Peyer's patch (tissue), 4 donors: ENCODE measurements around the gene TBX15.

Experiments
- CTCF ChIP-seq, 6 experiments: fragments of 450-650 bp in 4 of 6; fragments of 200-600 bp in 2 of 6; sonication (generic) in 1 of 6; IDR thresholded peaks; one replicate each; pipeline ENCODE4 v1.5.1; 2017 to 2019; ENCODE audit warnings: antibody characterized with exemption in 6 of 6, mild to moderate bottlenecking in 3 of 6, moderate library complexity in 1 of 6
- POLR2A ChIP-seq, 2 donors: fragments of 450-650 bp; IDR thresholded peaks; one replicate each; pipeline ENCODE4 v1.5.1; 2017; ENCODE audit warnings: antibody characterized with exemption in 2 of 2, mild to moderate bottlenecking in 2 of 2, moderate library complexity in 2 of 2

GRCh38 chr1:118973531-118974137 is 14.5 kb downstream of the TBX15 start:
- TF ChIP-seq POLR2A (IDR thresholded peaks at IDR 0.05) = no peak
- no peak for TF ChIP-seq CTCF (IDR thresholded peaks at IDR 0.05)
